K562 (cell line): ENCODE data around the gene ZNF467. TPM values are rescaled to one million over a fixed set of nuclear protein-coding genes. Genes with fewer than 3 reads are reported as not detected.

Experiments
- ATAC-seq: fragments of 200-7000 bp; cut with Tn5 transposase; 3 replicates; pipeline ENCODE4 v1.9.1; 2020; ENCODE audit warnings: moderate library complexity
- BruUV-seq: library from RNA; stranded (reverse); fragments of 400-500 nt; replicated peaks from 2 replicates; lab custom pipeline; 2021; lab: Mats Ljungman, UMichigan
- CTCF ChIA-PET: fragments of 300-600 bp; formaldehyde crosslinking; extraction: SDS; loops from one replicate; lab custom pipeline; 2021; ENCODE audit warnings: low intra/inter-chr PET ratio; lab: Yijun Ruan, JAX
- POLR2A ChIA-PET: fragments of 300-600, 350-650 bp; sonication (Branson Sonifier 250); formaldehyde crosslinking; extraction: SDS; loops from one replicate; lab custom pipeline; 2021; ENCODE audit warnings: antibody characterized with exemption, inconsistent platforms; lab: Yijun Ruan, JAX
- DNase-seq, 4 experiments: peaks; one replicate each; pipeline versions ENCODE4 v3.0.0 to v3.0.0-alpha.2; 2011 to 2018; ENCODE audit warnings: low spot score in 3 of 4, mixed read lengths in 3 of 4; ENCODE audit errors: extremely low read depth in 1 of 4
- FAIRE-seq: peaks from 2 replicates; lab custom pipeline; 2011; peaks lifted over from hg19 to GRCh38; lab: Jason Lieb, UNC
- H2AFZ ChIP-seq: 2 replicates; pipeline ENCODE4 v1.6.0; 2011; ENCODE audit warnings: low read depth, low read length, control low read depth, inconsistent platforms
- H3K27ac ChIP-seq: fragments of 200-600 bp; 3 replicates; pipeline ENCODE4 v1.8.0; 2011; ENCODE audit warnings: low read depth, mild to moderate bottlenecking, control low read depth, inconsistent platforms, low read length, moderate library complexity, mixed read lengths; ENCODE audit errors: extremely low read depth
- H3K27me3 ChIP-seq, 2 experiments: fragments of 300-600 bp in 1 of 2; 2 replicates in 1 of 2; 3 replicates in 1 of 2; pipeline versions ENCODE4 v1.6.0 to v1.8.0; 2011; ENCODE audit warnings: inconsistent platforms in 2 of 2, low read length in 2 of 2, mild to moderate bottlenecking in 1 of 2, mixed read lengths in 1 of 2, moderate library complexity in 1 of 2; ENCODE audit not compliant: control insufficient read depth in 2 of 2, insufficient read depth in 2 of 2
- H3K36me3 ChIP-seq: fragments of 300-600 bp; 3 replicates; pipeline ENCODE4 v1.8.0; 2011; ENCODE audit warnings: mild to moderate bottlenecking, low read length, inconsistent platforms; ENCODE audit not compliant: control insufficient read depth, insufficient read depth
- H3K4me1 ChIP-seq, 2 experiments: fragments of 200-600 bp in 1 of 2; replicated peaks in 1 of 2; 2 replicates in 1 of 2; 3 replicates in 1 of 2; pipeline versions ENCODE4 v1.5.1 to v1.8.0; 2011; ENCODE audit warnings: inconsistent platforms in 2 of 2, low read length in 2 of 2, mild to moderate bottlenecking in 1 of 2, mixed read lengths in 1 of 2, moderate library complexity in 1 of 2; ENCODE audit not compliant: control insufficient read depth in 2 of 2, insufficient read depth in 2 of 2
- H3K4me2 ChIP-seq: 2 replicates; pipeline ENCODE4 v1.6.1; 2011; ENCODE audit warnings: low read length, control low read depth, inconsistent platforms, mixed read lengths; ENCODE audit not compliant: insufficient read depth
- H3K4me3 ChIP-seq: fragments of 200-600 bp; sonication (generic), shearing (Covaris generic); 2 replicates; pipeline ENCODE4 v1.5.1; 2016; ENCODE audit warnings: control low read depth, inconsistent platforms
- H3K79me2 ChIP-seq: fragments of 200-600 bp; 3 replicates; pipeline ENCODE4 v1.8.0; 2011; ENCODE audit warnings: low read length, inconsistent platforms; ENCODE audit not compliant: control insufficient read depth, insufficient read depth
- H3K9ac ChIP-seq, 2 experiments: 2 replicates each; pipeline versions ENCODE4 v1.6.0 to v1.6.1; 2011; ENCODE audit warnings: low read depth in 2 of 2, low read length in 2 of 2, control low read depth in 1 of 2, inconsistent platforms in 1 of 2, mild to moderate bottlenecking in 1 of 2, mixed read lengths in 1 of 2; ENCODE audit not compliant: insufficient read depth in 1 of 2
- H3K9me1 ChIP-seq: one replicate; pipeline ENCODE4 v1.6.0; 2011; ENCODE audit warnings: inconsistent platforms, mild to moderate bottlenecking, low read length, moderate library complexity; ENCODE audit not compliant: control insufficient read depth, insufficient read depth
- H3K9me3 ChIP-seq: replicated peaks from 2 replicates; pipeline ENCODE4 v1.5.1; 2011; ENCODE audit warnings: low read depth, low read length, inconsistent platforms; ENCODE audit not compliant: control insufficient read depth, insufficient read depth
- H4K20me1 ChIP-seq: replicated peaks from 2 replicates; pipeline ENCODE4 v1.6.1; 2011; ENCODE audit warnings: low read length, inconsistent platforms, mixed read lengths; ENCODE audit not compliant: control insufficient read depth, insufficient read depth
- CREB3L1 ChIP-seq: fragments of 450-650 bp; IDR thresholded peaks from 2 replicates; pipeline ENCODE4 v1.6.1; 2014; ENCODE audit warnings: low read depth, mild to moderate bottlenecking, moderate library complexity, borderline replicate concordance
- FOXP4 ChIP-seq: sonication (generic); formaldehyde crosslinking; IDR thresholded peaks from 2 replicates; pipeline ENCODE4 v1.8.0; 2022; ENCODE audit warnings: mild to moderate bottlenecking, missing genetic modification reagents, borderline replicate concordance
- HNRNPH1 ChIP-seq: fragments of 200-400 bp; formaldehyde crosslinking; optimal IDR thresholded peaks from 2 replicates; pipeline ENCODE3; 2017; ENCODE audit warnings: low read depth, mild to moderate bottlenecking, low read length, moderate library complexity
- NBN ChIP-seq: fragments of 450-650 bp; IDR thresholded peaks from 2 replicates; pipeline ENCODE4 v1.6.1; 2016; ENCODE audit warnings: low read depth, mild to moderate bottlenecking
- POU5F1 ChIP-seq: fragments of 150-350 bp; IDR thresholded peaks from 2 replicates; pipeline ENCODE4 v1.6.1; 2014; ENCODE audit warnings: borderline replicate concordance, low read length, low read depth, mild to moderate bottlenecking; ENCODE audit not compliant: partially characterized antibody
- PTTG1 ChIP-seq: fragments of 450-650 bp; IDR thresholded peaks from 2 replicates; pipeline ENCODE4 v1.6.1; 2016; ENCODE audit warnings: low read depth, mild to moderate bottlenecking, missing genetic modification characterization, missing compliant biosample characterization
- SRSF9 ChIP-seq: fragments of 200-400 bp; formaldehyde crosslinking; IDR thresholded peaks from 2 replicates; pipeline ENCODE4 v1.6.1; 2017; ENCODE audit warnings: low read depth, low read length, borderline replicate concordance
- SUPT5H ChIP-seq: fragments of 450-650 bp; IDR thresholded peaks from 2 replicates; pipeline ENCODE4 v1.6.1; 2016
- ZNF551 ChIP-seq: fragments of 250-450 bp; sonication (Bioruptor Pico); IDR thresholded peaks from 2 replicates; pipeline ENCODE4 v1.5.0; 2021; ENCODE audit warnings: mild to moderate bottlenecking, moderate library complexity
- ZNF77 ChIP-seq: fragments of 250-450 bp; sonication (Bioruptor Pico); IDR thresholded peaks from 2 replicates; pipeline ENCODE4 v1.5.0; 2020
- ZNF785 ChIP-seq: fragments of 250-450 bp; sonication (Bioruptor Pico); IDR thresholded peaks from 2 replicates; pipeline ENCODE4 v1.4.0; 2020; ENCODE audit warnings: mild to moderate bottlenecking
- WGBS: fragments of 100-300 bp; shearing (Covaris generic); methylation state at CpG from one replicate; pipeline ENCODE4 v1.1.6; 2016; ENCODE audit warnings: low coverage, mixed read lengths; ENCODE audit not compliant: insufficient coverage; ENCODE audit errors: missing lambda C conversion rate; 5-methylcytosine and 5-hydroxymethylcytosine counted together
- in situ Hi-C: fragments of 300-500 bp; cut with MboI; formaldehyde crosslinking; loops from 4 replicates; pipeline ENCODE4 v1.15.0; 2018; ENCODE audit warnings: inconsistent platforms, mixed read lengths
- intact Hi-C: fragments of 100-400 bp; cut with micrococcal nuclease; formaldehyde crosslinking; loops from 2 replicates; pipeline ENCODE4 v1.14.2; 2022
- polyA plus RNA-seq, 8 experiments: library from polyadenylated mRNA; depleted of rRNA in 4 of 8; stranded (reverse) in 5 of 8; unstranded in 3 of 8; fragments of >200 nt; fragmentation: Nextera tagmentation in 2 of 8; fragmentation: Illumina TruSeq in 1 of 8; extraction: Ambion mirVana in 2 of 8; extraction: Trizol in 1 of 8; gene quantifications; 2 replicates each; pipeline versions ENCODE4 v1.2.1 to v1.2.3, GENCODE V29; 2011 to 2014; ENCODE audit warnings: inconsistent platforms in 1 of 8, missing spikeins in 1 of 8
- total RNA-seq, 7 experiments: library from RNA; depleted of rRNA in 6 of 7; stranded (reverse); fragments of >200 nt in 6 of 7; fragmentation: Illumina TruSeq in 2 of 7; extraction: Trizol in 2 of 7; gene quantifications; 2 replicates each; pipeline versions ENCODE4 v1.2.1 to v1.2.3, GENCODE V29; 2011 to 2021; ENCODE audit warnings: low replicate concordance in 1 of 7

The ZNF467 gene
- total and polyA plus RNA-seq, 9 of the 15 experiments (the other 6 are each of a cell fraction or from before 2014, with no cell fraction given), result 0.32 to 14.2 (median 1.7) TPM

- TF ChIP-seq CREB3L1 (no peak), ZNF551 (CRISPR knock-in tag) (no peak)
Measured at GRCh38 chr7:149768931-149769330, 4.5 kb downstream of the ZNF467 start (continued).

GRCh38 chr7:149767068-149767467 lies 6.3 kb downstream of the ZNF467 start:
- in situ Hi-C loops, result no loop called here
- H3K9me1 ChIP-seq, result no peaks in the 10 kb centered on the region
- no peak for DNase-seq
- FAIRE-seq, result no peak
- no peak overlapping the region for H2AFZ ChIP-seq
- H3K9ac ChIP-seq, result no peak overlapping the region
- H3K4me1 ChIP-seq, result peaks cover 18 to 42% of the 10 kb centered on the region in 2 experiments
- no peak overlapping the region for H3K4me2 ChIP-seq
- peaks cover 5% of the 10 kb centered on the region; the same call in 1 of the 3 replicates for H3K79me2 ChIP-seq
- H3K27ac ChIP-seq, result no peak overlapping the region
- POLR2A ChIA-PET, result interaction anchor here (0.6 to 1.4 kb wide), 6 partner anchors 8 to 48 kb away, joined by 3 to 5 read pairs (median 4); no protein-coding TSS in a partner anchor
- TF ChIP-seq HNRNPH1 (no peak), FOXP4 (CRISPR knock-in tag) (no peak), ZNF785 (CRISPR knock-in tag) (no peak), POU5F1 (no peak), SUPT5H (no peak), PTTG1 (tag) (no peak), ZNF77 (CRISPR knock-in tag) (no peak), SRSF9 (no peak), NBN (no peak)
- no peaks in the 10 kb centered on the region for H3K27me3 ChIP-seq
- WGBS, result 73% methylated on average over 8 of the region's 8 CpGs
- ATAC-seq, result no peak
- intact Hi-C loops, result no loop called here
- no peaks in the 10 kb centered on the region for H3K9me3 ChIP-seq
- CTCF ChIA-PET, result no interaction called here
- no peak overlapping the region for H3K4me3 ChIP-seq
- H4K20me1 ChIP-seq, result no peaks in the 10 kb centered on the region
- H3K36me3 ChIP-seq, result peaks cover 41% of the 10 kb centered on the region; the same call in 1 of the 3 replicates
- no TSS peak for BruUV-seq
